ENCODE measurements around the gene GRP.

Gene GRP

DNA sequence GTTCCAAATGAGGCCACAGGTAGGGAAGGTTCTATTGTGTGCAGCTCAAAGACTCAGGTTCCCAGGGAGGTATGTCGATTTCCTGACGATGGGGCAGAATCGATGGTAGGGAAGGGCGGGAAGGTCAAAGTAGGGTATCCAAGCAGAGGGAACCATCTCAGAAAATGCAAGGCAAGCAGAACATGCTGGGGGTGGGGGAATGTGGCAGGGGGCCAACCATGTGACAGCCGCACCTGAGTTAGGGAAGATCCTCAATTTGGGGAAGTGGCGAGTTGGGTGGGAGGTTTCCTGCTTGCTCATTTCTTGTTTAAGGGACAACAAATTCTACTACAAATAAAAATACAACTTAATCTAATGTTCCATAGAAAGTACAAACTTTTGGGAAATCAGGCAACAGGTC, 21.7 kb upstream of the GRP start:
- no peak overlapping the region for H3K27ac ChIP-seq (ENCODE audit: low read depth, low read length)
- H3K27me3 ChIP-seq (ENCODE audit: control insufficient read depth, low read length) = peaks cover 28% of the 10 kb centered on the region
- H3F3A ChIP-seq (ENCODE audit: control insufficient read depth, insufficient read depth) = no peaks in the 10 kb centered on the region
- no peaks in the 10 kb centered on the region for H3K9me2 ChIP-seq (replicated peaks; ENCODE audit: control insufficient read depth, low read length)
- no peaks in the 10 kb centered on the region for H3K36me3 ChIP-seq (ENCODE audit: control insufficient read depth, low read length)
- H3K4me2 ChIP-seq (ENCODE audit: low read length) = no peak overlapping the region
- H3K4me1 ChIP-seq (ENCODE audit: control insufficient read depth, low read length) = no peaks in the 10 kb centered on the region
- H3K4me3 ChIP-seq (ENCODE audit: low read length) = no peak overlapping the region
- no peaks in the 10 kb centered on the region for H4K20me1 ChIP-seq (ENCODE audit: control insufficient read depth, insufficient read depth, low read depth, low read length)
- no peaks in the 10 kb centered on the region for H3K79me2 ChIP-seq (ENCODE audit: control insufficient read depth, low read length)
- H3K9me3 ChIP-seq (ENCODE audit: control insufficient read depth, insufficient read depth, low read length) = no peaks in the 10 kb centered on the region
- TF ChIP-seq CTCF (IDR thresholded peaks at IDR 0.05; ENCODE audit: low read depth, low read length, poor library complexity, severe bottlenecking) = no peak
- TF ChIP-seq EZH2phosphoT487 (IDR thresholded peaks at IDR 0.05; ENCODE audit: borderline replicate concordance, low read length) = no peak

GRCh38 chr18:59200787-59201186, 19.2 kb upstream of the GRP start:
- peaks cover 34% of the 10 kb centered on the region for H3K27me3 ChIP-seq (ENCODE audit: control insufficient read depth, low read length)

DNA sequence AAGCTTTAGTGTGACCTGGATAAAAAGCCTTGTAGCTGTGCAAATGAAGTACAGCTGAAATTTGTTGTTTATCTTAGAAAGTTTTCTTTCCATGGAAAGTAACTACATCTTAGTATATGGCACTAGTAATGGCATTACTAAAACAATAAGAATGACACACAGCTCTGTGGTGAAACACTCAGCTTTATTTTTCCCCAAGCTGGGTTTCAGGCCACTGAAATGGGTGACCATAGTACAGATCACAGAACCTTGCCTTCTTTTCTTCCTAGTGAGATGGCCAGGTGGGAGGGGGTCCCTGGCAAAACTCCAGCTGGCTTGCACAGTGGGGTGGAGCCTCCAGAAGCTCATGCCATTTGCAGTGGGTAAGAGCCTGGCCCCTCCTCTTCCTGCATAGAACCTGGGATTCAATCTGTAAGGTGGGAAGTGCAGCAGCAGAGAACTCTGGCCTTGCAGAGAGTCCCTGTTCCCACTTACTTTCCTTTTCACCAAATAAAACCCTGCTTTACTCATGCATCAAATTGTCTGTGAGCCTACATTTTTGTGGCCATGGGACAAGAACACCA, 17.6 kb upstream of the GRP start:
- H3K4me3 ChIP-seq (ENCODE audit: low read length) = no peak overlapping the region
- H3K36me3 ChIP-seq (ENCODE audit: control insufficient read depth, low read length) = no peaks in the 10 kb centered on the region
- H4K20me1 ChIP-seq (ENCODE audit: control insufficient read depth, insufficient read depth, low read depth, low read length) = no peaks in the 10 kb centered on the region
- H3K27ac ChIP-seq (ENCODE audit: low read depth, low read length) = no peak overlapping the region
- H3K9me2 ChIP-seq (replicated peaks; ENCODE audit: control insufficient read depth, low read length) = no peaks in the 10 kb centered on the region
- TF ChIP-seq EZH2phosphoT487 (IDR thresholded peaks at IDR 0.05; ENCODE audit: borderline replicate concordance, low read length) (no peak), CTCF (IDR thresholded peaks at IDR 0.05; ENCODE audit: low read depth, low read length, poor library complexity, severe bottlenecking) (no peak)
- H3K27me3 ChIP-seq (ENCODE audit: control insufficient read depth, low read length) = peaks cover 34% of the 10 kb centered on the region
- no peaks in the 10 kb centered on the region for H3K9me3 ChIP-seq (ENCODE audit: control insufficient read depth, insufficient read depth, low read length)
- H3F3A ChIP-seq (ENCODE audit: control insufficient read depth, insufficient read depth) = no peaks in the 10 kb centered on the region
- no peaks in the 10 kb centered on the region for H3K4me1 ChIP-seq (ENCODE audit: control insufficient read depth, low read length)
- no peaks in the 10 kb centered on the region for H3K79me2 ChIP-seq (ENCODE audit: control insufficient read depth, low read length)
- H3K4me2 ChIP-seq (ENCODE audit: low read length) = no peak overlapping the region

More at GRCh38 chr18:59200787-59201186, 19.2 kb upstream of the GRP start:
- TF ChIP-seq CTCF (IDR thresholded peaks at IDR 0.05; ENCODE audit: low read depth, low read length, poor library complexity, severe bottlenecking) (no peak), EZH2phosphoT487 (IDR thresholded peaks at IDR 0.05; ENCODE audit: borderline replicate concordance, low read length) (no peak)
- Histone ChIP-seq H3F3A (ENCODE audit: control insufficient read depth, insufficient read depth) (no peaks in the 10 kb centered on the region), H3K27ac (ENCODE audit: low read depth, low read length) (no peak overlapping the region), H3K36me3 (ENCODE audit: control insufficient read depth, low read length) (no peaks in the 10 kb centered on the region), H4K20me1 (ENCODE audit: control insufficient read depth, insufficient read depth, low read depth, low read length) (no peaks in the 10 kb centered on the region), H3K9me3 (ENCODE audit: control insufficient read depth, insufficient read depth, low read length) (no peaks in the 10 kb centered on the region), H3K4me2 (ENCODE audit: low read length) (no peak overlapping the region), H3K4me3 (ENCODE audit: low read length) (no peak overlapping the region), H3K79me2 (ENCODE audit: control insufficient read depth, low read length) (no peaks in the 10 kb centered on the region), H3K9me2 (replicated peaks; ENCODE audit: control insufficient read depth, low read length) (no peaks in the 10 kb centered on the region), H3K4me1 (ENCODE audit: control insufficient read depth, low read length) (no peaks in the 10 kb centered on the region)
